Activated naive CD8-positive, alpha-beta T cell (primary cell): ENCODE measurements around the gene DNAJB9.
"Not testable (repeated sequence)": the region's sequence is repeated elsewhere in the genome, so short reads cannot be mapped to it uniquely, and the experiment has no call there.

Experiments used
- H3K27ac Mint-ChIP-seq: one replicate; pipeline ENCODE4 v1.8.0; 2021; ENCODE audit warnings: mixed read lengths
- H3K27me3 Mint-ChIP-seq: one replicate; pipeline ENCODE4 v1.8.0; 2021; ENCODE audit warnings: mixed read lengths
- H3K36me3 Mint-ChIP-seq: one replicate; pipeline ENCODE4 v1.8.0; 2021; ENCODE audit warnings: mixed read lengths
- H3K4me1 Mint-ChIP-seq: one replicate; pipeline ENCODE4 v1.8.0; 2021; ENCODE audit warnings: low read depth, mixed read lengths
- H3K4me3 Mint-ChIP-seq: one replicate; pipeline ENCODE4 v1.8.0; 2021; ENCODE audit warnings: mild to moderate bottlenecking, mixed read lengths
- H3K9me3 Mint-ChIP-seq: one replicate; pipeline ENCODE4 v1.8.0; 2021; ENCODE audit warnings: low read depth, mixed read lengths

DNAJB9 gene

GRCh38 chr7:108569381-108570145 is at the start of gene DNAJB9, which contains the start of gene THAP5:
TSS of gene DNAJB9 (plus strand) at chr7:108569874. CDS start at chr7:108571727, 1,853 bp downstream.
TSS of gene THAP5 (minus strand) at chr7:108569706. CDS start at chr7:108569569, 137 bp downstream.
- Mint-ChIP-seq H3K9me3 (no peaks in the 10 kb centered on the region), H3K4me1 (peaks cover 59% of the 10 kb centered on the region), H3K27ac (peak within 1 kb of the TSS; percentile 99), H3K27me3 (no peaks in the 10 kb centered on the region), H3K4me3 (peak within 1 kb of the TSS; percentile 96), H3K36me3 (peaks cover 26% of the 10 kb centered on the region)

- Mint-ChIP-seq H3K4me3 (peak overlapping the region; percentile 8), H3K27ac (peak overlapping the region; percentile 46), H3K36me3 (peaks cover 11% of the 10 kb centered on the region), H3K27me3 (no peaks in the 10 kb centered on the region), H3K9me3 (no peaks in the 10 kb centered on the region), H3K4me1 (peaks cover 60% of the 10 kb centered on the region)
These were observed 46.9 kb upstream of the DNAJB9 start for GRCh38 chr7:108522780-108523179.

GRCh38 chr7:108525327-108525984 is 44.2 kb upstream of the DNAJB9 start:
- H3K4me3 Mint-ChIP-seq = peak overlapping the region; percentile 95
- H3K9me3 Mint-ChIP-seq = no peaks in the 10 kb centered on the region

GRCh38 chr7:108525985-108526767 is 43.5 kb upstream of the DNAJB9 start, which contains the start of gene PNPLA8:
TSS of gene PNPLA8 (minus strand) at chr7:108526135. CDS start at chr7:108515491, 10,644 bp downstream.
- Mint-ChIP-seq H3K9me3 (no peaks in the 10 kb centered on the region), H3K27ac (peak within 1 kb of the TSS; percentile 97), H3K4me3 (peak within 1 kb of the TSS; percentile 95), H3K27me3 (no peaks in the 10 kb centered on the region), H3K36me3 (peaks cover 4% of the 10 kb centered on the region), H3K4me1 (peaks cover 42% of the 10 kb centered on the region)

More at GRCh38 chr7:108525327-108525984, 44.2 kb upstream of the DNAJB9 start:
- Mint-ChIP-seq H3K27ac (peak overlapping the region; percentile 97), H3K27me3 (no peaks in the 10 kb centered on the region), H3K36me3 (peaks cover 5% of the 10 kb centered on the region), H3K4me1 (peaks cover 46% of the 10 kb centered on the region)

- peak overlapping the region; percentile 95 for H3K4me3 Mint-ChIP-seq
- peaks cover 37% of the 10 kb centered on the region for H3K4me1 Mint-ChIP-seq
- peak overlapping the region; percentile 97 for H3K27ac Mint-ChIP-seq
These were observed 43.0 kb upstream of the DNAJB9 start for GRCh38 chr7:108526768-108527017.

GRCh38 chr7:108528183-108528712 is 41.4 kb upstream of the DNAJB9 start:
- H3K4me1 Mint-ChIP-seq = peaks cover 24% of the 10 kb centered on the region
- H3K27ac Mint-ChIP-seq = peak overlapping the region; percentile 52
- no peaks in the 10 kb centered on the region for H3K36me3 Mint-ChIP-seq
- H3K9me3 Mint-ChIP-seq = no peaks in the 10 kb centered on the region
- H3K4me3 Mint-ChIP-seq = no peak overlapping the region
- peaks cover 4% of the 10 kb centered on the region for H3K27me3 Mint-ChIP-seq

More at GRCh38 chr7:108526768-108527017, 43.0 kb upstream of the DNAJB9 start:
- Mint-ChIP-seq H3K27me3 (no peaks in the 10 kb centered on the region), H3K36me3 (no peaks in the 10 kb centered on the region), H3K9me3 (no peaks in the 10 kb centered on the region)

GRCh38 chr7:108529341-108529740 is 40.3 kb upstream of the DNAJB9 start:
- H3K4me3 Mint-ChIP-seq = no peak overlapping the region

GRCh38 chr7:108533712-108534111 is 36.0 kb upstream of the DNAJB9 start:
- H3K36me3 Mint-ChIP-seq = peaks cover 5% of the 10 kb centered on the region
- H3K27ac Mint-ChIP-seq = no peak overlapping the region
- H3K27me3 Mint-ChIP-seq = peaks cover 7% of the 10 kb centered on the region
- H3K4me3 Mint-ChIP-seq = no peak overlapping the region
- no peaks in the 10 kb centered on the region for H3K4me1 Mint-ChIP-seq
- no peaks in the 10 kb centered on the region for H3K9me3 Mint-ChIP-seq

More at GRCh38 chr7:108529341-108529740, 40.3 kb upstream of the DNAJB9 start:
- no peaks in the 10 kb centered on the region for H3K9me3 Mint-ChIP-seq
- H3K27ac Mint-ChIP-seq = no peak overlapping the region
- peaks cover 13% of the 10 kb centered on the region for H3K4me1 Mint-ChIP-seq
- H3K27me3 Mint-ChIP-seq = peaks cover 5% of the 10 kb centered on the region
- H3K36me3 Mint-ChIP-seq = peaks cover 1% of the 10 kb centered on the region

GRCh38 chr7:108535257-108535656 is 34.4 kb upstream of the DNAJB9 start:
- no peak overlapping the region for H3K27ac Mint-ChIP-seq

GRCh38 chr7:108535744-108536143 is 33.9 kb upstream of the DNAJB9 start:
- no peaks in the 10 kb centered on the region for H3K4me1 Mint-ChIP-seq
- H3K27me3 Mint-ChIP-seq = peaks cover 8% of the 10 kb centered on the region
- H3K4me3 Mint-ChIP-seq = no peak overlapping the region
- H3K9me3 Mint-ChIP-seq = no peaks in the 10 kb centered on the region
- H3K27ac Mint-ChIP-seq = no peak overlapping the region
- H3K36me3 Mint-ChIP-seq = peaks cover 5% of the 10 kb centered on the region

More at GRCh38 chr7:108535257-108535656, 34.4 kb upstream of the DNAJB9 start:
- no peaks in the 10 kb centered on the region for H3K9me3 Mint-ChIP-seq
- no peak overlapping the region for H3K4me3 Mint-ChIP-seq
- peaks cover 8% of the 10 kb centered on the region for H3K27me3 Mint-ChIP-seq
- H3K4me1 Mint-ChIP-seq = no peaks in the 10 kb centered on the region
- H3K36me3 Mint-ChIP-seq = peaks cover 5% of the 10 kb centered on the region

GRCh38 chr7:108537229-108537628 is 32.4 kb upstream of the DNAJB9 start:
- Mint-ChIP-seq H3K9me3 (no peaks in the 10 kb centered on the region), H3K27me3 (peaks cover 7% of the 10 kb centered on the region), H3K4me3 (no peak overlapping the region), H3K36me3 (peaks cover 5% of the 10 kb centered on the region), H3K27ac (no peak overlapping the region), H3K4me1 (no peaks in the 10 kb centered on the region)

- H3K36me3 Mint-ChIP-seq, H3K27me3 Mint-ChIP-seq, H3K4me3 Mint-ChIP-seq, H3K27ac Mint-ChIP-seq, H3K4me1 Mint-ChIP-seq, H3K9me3 Mint-ChIP-seq: not testable (repeated sequence)
These were observed 31.4 kb upstream of the DNAJB9 start for GRCh38 chr7:108538236-108538635.

- not testable (repeated sequence) for H3K9me3 Mint-ChIP-seq, H3K27ac Mint-ChIP-seq, H3K4me3 Mint-ChIP-seq, H3K4me1 Mint-ChIP-seq, H3K27me3 Mint-ChIP-seq, H3K36me3 Mint-ChIP-seq
These were observed 31.0 kb upstream of the DNAJB9 start for GRCh38 chr7:108538685-108539084.

GRCh38 chr7:108541478-108541877 is 28.2 kb upstream of the DNAJB9 start:
- Mint-ChIP-seq H3K9me3 (no peaks in the 10 kb centered on the region), H3K27me3 (peaks cover 3% of the 10 kb centered on the region), H3K4me1 (no peaks in the 10 kb centered on the region), H3K4me3 (no peak overlapping the region), H3K27ac (no peak overlapping the region), H3K36me3 (peaks cover 2% of the 10 kb centered on the region)
